GM12878 (cell line): ENCODE data around the gene NLE1. TPM values are rescaled to one million over a fixed set of nuclear protein-coding genes. Genes with fewer than 3 reads are reported as not detected.

Experiments
- ATAC-seq: fragments of 200-7000 bp; cut with Tn5 transposase; 3 replicates; pipeline ENCODE4 v1.9.1; 2020; ENCODE audit warnings: mild to moderate bottlenecking, moderate library complexity
- BruUV-seq: library from RNA; stranded (reverse); fragments of 400-500 nt; replicated peaks from 2 replicates; lab custom pipeline; 2021; lab: Mats Ljungman, UMichigan
- CTCF ChIA-PET: fragments of 300-600 bp; sonication (Branson Sonifier 250); formaldehyde crosslinking; extraction: SDS; loops from one replicate; lab custom pipeline; 2021; ENCODE audit warnings: inconsistent platforms; lab: Yijun Ruan, JAX
- POLR2A ChIA-PET: fragments of 350-600 bp; formaldehyde crosslinking; extraction: SDS; loops from one replicate; lab custom pipeline; 2021; ENCODE audit warnings: inconsistent platforms; lab: Charles Lee
- RAD21 ChIA-PET: fragments of 300-600 bp; sonication (Branson Sonifier 250); formaldehyde crosslinking; loops from one replicate; lab custom pipeline; 2023; ENCODE audit warnings: antibody characterized with exemption; ENCODE audit not compliant: unreplicated experiment; lab: Charles Lee
- SMC1A ChIA-PET: fragments of 300-600 bp; sonication (Branson Sonifier 250); formaldehyde crosslinking; loops from one replicate; lab custom pipeline; 2023; ENCODE audit not compliant: unreplicated experiment, uncharacterized antibody; lab: Charles Lee
- DNase-seq: peaks from one replicate; pipeline ENCODE4 v3.0.0-alpha.2; 2011; ENCODE audit warnings: low read depth, low spot score
- FAIRE-seq: peaks from 3 replicates; lab custom pipeline; 2011; peaks lifted over from hg19 to GRCh38; lab: Jason Lieb, UNC
- H2AFZ ChIP-seq: 2 replicates; pipeline ENCODE4 v1.6.0; 2011; ENCODE audit warnings: low read depth, low read length, control low read depth; ENCODE audit not compliant: control insufficient read depth
- H3K27ac ChIP-seq: 2 replicates; pipeline ENCODE4 v1.5.1; 2011; ENCODE audit warnings: control low read depth; ENCODE audit not compliant: control insufficient read depth, insufficient read depth
- H3K27me3 ChIP-seq, 2 experiments: replicated peaks in 1 of 2; 2 replicates each; pipeline versions ENCODE4 v1.6.0 to v1.6.1; 2011; ENCODE audit warnings: low read length in 1 of 2; ENCODE audit not compliant: control insufficient read depth in 2 of 2, insufficient read depth in 2 of 2
- H3K36me3 ChIP-seq, 2 experiments: 2 replicates each; pipeline ENCODE4 v1.5.1; 2011; ENCODE audit warnings: low read length in 1 of 2; ENCODE audit not compliant: control insufficient read depth in 2 of 2, insufficient read depth in 2 of 2
- H3K4me1 ChIP-seq: 2 replicates; pipeline ENCODE4 v1.6.1; 2011; ENCODE audit warnings: mild to moderate bottlenecking, low read length, moderate library complexity, mixed read lengths; ENCODE audit not compliant: control insufficient read depth, insufficient read depth
- H3K4me2 ChIP-seq: 2 replicates; pipeline ENCODE4 v1.6.0; 2011; ENCODE audit warnings: control low read depth; ENCODE audit not compliant: control insufficient read depth, insufficient read depth
- H3K4me3 ChIP-seq: fragments of 200-600 bp; sonication (generic); 2 replicates; pipeline ENCODE4 v1.5.1; 2016
- H3K79me2 ChIP-seq: 2 replicates; pipeline ENCODE4 v1.6.0; 2011; ENCODE audit warnings: low read length; ENCODE audit not compliant: control insufficient read depth, insufficient read depth
- H3K9ac ChIP-seq: 2 replicates; pipeline ENCODE4 v1.8.0; 2011; ENCODE audit warnings: low read length, control low read depth, mixed read lengths; ENCODE audit not compliant: control insufficient read depth, insufficient read depth
- H3K9me3 ChIP-seq: replicated peaks from 3 replicates; pipeline ENCODE4 v1.5.1; 2011; ENCODE audit warnings: mild to moderate bottlenecking, low read length; ENCODE audit not compliant: control insufficient read depth, insufficient read depth
- H4K20me1 ChIP-seq: 2 replicates; pipeline ENCODE4 v1.6.0; 2011; ENCODE audit not compliant: control insufficient read depth, insufficient read depth
- BHLHE40 ChIP-seq, 2 experiments: fragments of 450-650 bp in 1 of 2; IDR thresholded peaks; 2 replicates each; pipeline ENCODE4 v1.6.1; 2011 to 2017; ENCODE audit warnings: low read depth in 2 of 2, borderline replicate concordance in 1 of 2, improper control_type of control experiment in 1 of 2, low read length in 1 of 2, mild to moderate bottlenecking in 1 of 2
- CBX3 ChIP-seq: fragments of 200-600 bp; sonication (generic); IDR thresholded peaks from 2 replicates; pipeline ENCODE4 v1.6.1; 2016; ENCODE audit warnings: low read depth, borderline replicate concordance
- CHD1 ChIP-seq: IDR thresholded peaks from 2 replicates; pipeline ENCODE4 v1.6.1; 2012; ENCODE audit warnings: low read depth, low read length, improper control_type of control experiment
- PAX5 ChIP-seq: IDR thresholded peaks from 2 replicates; pipeline ENCODE4 v1.6.1; 2011; ENCODE audit warnings: low read depth, low read length, borderline replicate concordance
- SUZ12 ChIP-seq: fragments of 200-600 bp; sonication (generic); IDR thresholded peaks from one replicate; pipeline ENCODE4 v1.6.1; 2018; ENCODE audit warnings: antibody characterized with exemption, mild to moderate bottlenecking; ENCODE audit not compliant: unreplicated experiment
- YBX1 ChIP-seq: fragments of 450-650 bp; IDR thresholded peaks from 2 replicates; pipeline ENCODE4 v1.6.1; 2016; ENCODE audit warnings: antibody characterized with exemption
- ZNF622 ChIP-seq: fragments of 450-650 bp; IDR thresholded peaks from 2 replicates; pipeline ENCODE4 v1.6.1; 2017; ENCODE audit warnings: mild to moderate bottlenecking, inconsistent platforms
- WGBS: methylation state at CpG from one replicate; pipeline ENCODE4 v1.1.6; 2016; ENCODE audit warnings: low lambda C conversion rate; ENCODE audit not compliant: insufficient replicate concordance, insufficient coverage; ENCODE audit errors: missing lambda C conversion rate; 5-methylcytosine and 5-hydroxymethylcytosine counted together
- in situ Hi-C: fragments of 300-500 bp; cut with MboI; formaldehyde crosslinking; loops from 9 replicates; pipeline ENCODE4 v1.14.3; 2018; ENCODE audit warnings: mixed read lengths
- intact Hi-C: fragments of 100-400 bp; cut with micrococcal nuclease; formaldehyde crosslinking; loops from one replicate; pipeline ENCODE4 v1.14.2; 2022; ENCODE audit not compliant: unreplicated experiment
- polyA plus RNA-seq, 11 experiments: library from polyadenylated mRNA; depleted of rRNA in 4 of 11; unstranded in 6 of 11; stranded (reverse) in 5 of 11; fragments of >200 nt; fragmentation: Nextera tagmentation in 4 of 11; fragmentation: Illumina TruSeq in 1 of 11; extraction: Ambion mirVana in 4 of 11; extraction: Trizol in 1 of 11; gene quantifications; 1 replicate in 1 of 11; 2 replicates in 10 of 11; pipeline versions ENCODE4 v1.2.1 to v1.2.3, GENCODE V29; 2011 to 2016; ENCODE audit warnings: inconsistent platforms in 2 of 11, missing spikeins in 2 of 11, low read depth in 1 of 11
- total RNA-seq, 4 experiments: library from RNA; depleted of rRNA in 3 of 4; stranded (reverse); fragments of >200 nt in 3 of 4; fragmentation: Illumina TruSeq in 1 of 4; extraction: Trizol in 1 of 4; gene quantifications; 2 replicates each; pipeline versions ENCODE4 v1.2.1 to v1.2.3, GENCODE V29; 2013 to 2021
- TF ChIP-seq, protein P1 (sequence below): fragments of 450-650 bp; IDR thresholded peaks from 2 replicates; pipeline ENCODE4 v1.6.1; 2017; ENCODE audit warnings: antibody characterized with exemption, mild to moderate bottlenecking, moderate library complexity
- TF ChIP-seq, protein P2 (sequence below): IDR thresholded peaks from 2 replicates; pipeline ENCODE4 v1.6.1; 2011; ENCODE audit warnings: borderline replicate concordance, low read depth, mild to moderate bottlenecking, moderate library complexity, mixed read lengths, low read length; ENCODE audit not compliant: insufficient read depth; ENCODE audit errors: extremely low read length
- TF ChIP-seq, protein P3 (sequence below): IDR thresholded peaks from 2 replicates; pipeline ENCODE4 v1.6.1; 2011; ENCODE audit warnings: mild to moderate bottlenecking, low read depth, low read length, moderate library complexity; ENCODE audit not compliant: insufficient replicate concordance
- TF ChIP-seq, protein P4 (sequence below): IDR thresholded peaks from 2 replicates; pipeline ENCODE4 v1.6.1; 2011; ENCODE audit warnings: low read depth, low read length, improper control_type of control experiment, borderline replicate concordance

The NLE1 gene
- total and polyA plus RNA-seq, 10 of the 15 experiments (the other 5 are each of a cell fraction or from before 2014, with no cell fraction given) = 2.4 to 33.5 (median 17.6) TPM

DNA sequence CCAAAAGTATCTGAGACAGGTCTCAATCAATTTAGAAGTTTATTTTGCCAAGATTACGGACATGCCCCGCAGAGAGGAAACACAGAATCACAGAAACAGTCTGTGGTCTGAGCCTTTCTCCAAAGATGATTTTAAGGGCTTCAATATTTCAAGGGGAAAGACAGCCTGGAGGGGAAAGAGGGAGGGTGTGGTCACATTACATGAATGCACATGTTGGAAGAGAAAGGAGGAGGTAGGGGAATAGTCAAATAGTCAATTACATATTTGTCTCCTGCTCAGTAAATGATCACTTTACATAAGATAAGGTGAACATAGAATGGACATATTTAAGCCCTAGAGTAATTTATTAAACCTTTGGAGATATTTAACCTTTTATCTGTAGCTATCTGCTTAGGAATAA, 17.8 kb upstream of the NLE1 start:
- POLR2A ChIA-PET = no interaction called here

DNA sequence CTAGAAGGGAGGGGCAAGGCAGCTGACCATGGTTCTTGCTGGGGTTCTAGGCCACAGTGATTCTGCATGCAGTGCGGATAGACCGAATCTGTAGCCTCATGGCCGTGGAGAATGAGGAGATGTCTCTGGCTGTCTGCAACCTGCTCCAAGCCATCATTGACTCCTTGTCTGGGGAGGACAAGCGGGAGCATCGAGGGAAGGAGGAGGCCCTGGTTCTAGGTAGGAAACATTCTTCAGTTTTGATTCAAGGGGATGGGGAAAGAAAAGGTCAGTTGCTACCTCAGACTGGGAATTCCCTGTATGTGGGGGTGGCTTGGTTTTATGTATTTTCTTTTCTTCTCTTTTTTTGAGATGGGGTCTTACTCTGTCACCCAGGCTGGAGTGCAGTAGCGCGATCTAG, 13.1 kb upstream of the NLE1 start:
- WGBS = 61% methylated on average over 7 of the region's 7 CpGs
- Histone ChIP-seq H4K20me1 (no peaks in the 10 kb centered on the region), H3K27me3 (peaks cover 0 to 3% of the 10 kb centered on the region in 2 experiments; a peak in 1 of 4 replicates), H3K9me3 (no peaks in the 10 kb centered on the region), H3K4me1 (no peaks in the 10 kb centered on the region), H3K4me3 (no peak overlapping the region), H3K36me3 (no peaks in the 10 kb centered on the region), H3K4me2 (no peak overlapping the region), H3K27ac (no peak overlapping the region), H3K9ac (no peak overlapping the region), H2AFZ (no peak overlapping the region), H3K79me2 (no peaks in the 10 kb centered on the region)
- in situ Hi-C loops (no loop called here), intact Hi-C loops (no loop called here)
- FAIRE-seq (no peak), ATAC-seq (no peak), DNase-seq (no peak)
- no TSS peak for BruUV-seq
- ChIA-PET SMC1A (no interaction called here), POLR2A (no interaction called here), RAD21 (no interaction called here), CTCF (no interaction called here)
- TF ChIP-seq CHD1 (no peak), PAX5 (no peak), ZNF622 (no peak), SUZ12 (no peak), BHLHE40 (IDR thresholded peaks at IDR 0.05; ENCODE audit: borderline replicate concordance in 1 of 2, low read depth in 2 of 2, low read length in 1 of 2) (no peak), CBX3 (no peak)
- TF ChIP-seq, protein P1, sequence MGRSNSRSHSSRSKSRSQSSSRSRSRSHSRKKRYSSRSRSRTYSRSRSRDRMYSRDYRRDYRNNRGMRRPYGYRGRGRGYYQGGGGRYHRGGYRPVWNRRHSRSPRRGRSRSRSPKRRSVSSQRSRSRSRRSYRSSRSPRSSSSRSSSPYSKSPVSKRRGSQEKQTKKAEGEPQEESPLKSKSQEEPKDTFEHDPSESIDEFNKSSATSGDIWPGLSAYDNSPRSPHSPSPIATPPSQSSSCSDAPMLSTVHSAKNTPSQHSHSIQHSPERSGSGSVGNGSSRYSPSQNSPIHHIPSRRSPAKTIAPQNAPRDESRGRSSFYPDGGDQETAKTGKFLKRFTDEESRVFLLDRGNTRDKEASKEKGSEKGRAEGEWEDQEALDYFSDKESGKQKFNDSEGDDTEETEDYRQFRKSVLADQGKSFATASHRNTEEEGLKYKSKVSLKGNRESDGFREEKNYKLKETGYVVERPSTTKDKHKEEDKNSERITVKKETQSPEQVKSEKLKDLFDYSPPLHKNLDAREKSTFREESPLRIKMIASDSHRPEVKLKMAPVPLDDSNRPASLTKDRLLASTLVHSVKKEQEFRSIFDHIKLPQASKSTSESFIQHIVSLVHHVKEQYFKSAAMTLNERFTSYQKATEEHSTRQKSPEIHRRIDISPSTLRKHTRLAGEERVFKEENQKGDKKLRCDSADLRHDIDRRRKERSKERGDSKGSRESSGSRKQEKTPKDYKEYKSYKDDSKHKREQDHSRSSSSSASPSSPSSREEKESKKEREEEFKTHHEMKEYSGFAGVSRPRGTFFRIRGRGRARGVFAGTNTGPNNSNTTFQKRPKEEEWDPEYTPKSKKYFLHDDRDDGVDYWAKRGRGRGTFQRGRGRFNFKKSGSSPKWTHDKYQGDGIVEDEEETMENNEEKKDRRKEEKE = no peak
- TF ChIP-seq, protein P2, sequence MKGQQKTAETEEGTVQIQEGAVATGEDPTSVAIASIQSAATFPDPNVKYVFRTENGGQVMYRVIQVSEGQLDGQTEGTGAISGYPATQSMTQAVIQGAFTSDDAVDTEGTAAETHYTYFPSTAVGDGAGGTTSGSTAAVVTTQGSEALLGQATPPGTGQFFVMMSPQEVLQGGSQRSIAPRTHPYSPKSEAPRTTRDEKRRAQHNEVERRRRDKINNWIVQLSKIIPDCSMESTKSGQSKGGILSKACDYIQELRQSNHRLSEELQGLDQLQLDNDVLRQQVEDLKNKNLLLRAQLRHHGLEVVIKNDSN = no peak
- TF ChIP-seq, protein P3, sequence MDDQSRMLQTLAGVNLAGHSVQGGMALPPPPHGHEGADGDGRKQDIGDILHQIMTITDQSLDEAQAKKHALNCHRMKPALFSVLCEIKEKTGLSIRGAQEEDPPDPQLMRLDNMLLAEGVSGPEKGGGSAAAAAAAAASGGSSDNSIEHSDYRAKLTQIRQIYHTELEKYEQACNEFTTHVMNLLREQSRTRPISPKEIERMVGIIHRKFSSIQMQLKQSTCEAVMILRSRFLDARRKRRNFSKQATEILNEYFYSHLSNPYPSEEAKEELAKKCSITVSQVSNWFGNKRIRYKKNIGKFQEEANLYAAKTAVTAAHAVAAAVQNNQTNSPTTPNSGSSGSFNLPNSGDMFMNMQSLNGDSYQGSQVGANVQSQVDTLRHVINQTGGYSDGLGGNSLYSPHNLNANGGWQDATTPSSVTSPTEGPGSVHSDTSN = no peak
- TF ChIP-seq, protein P4, sequence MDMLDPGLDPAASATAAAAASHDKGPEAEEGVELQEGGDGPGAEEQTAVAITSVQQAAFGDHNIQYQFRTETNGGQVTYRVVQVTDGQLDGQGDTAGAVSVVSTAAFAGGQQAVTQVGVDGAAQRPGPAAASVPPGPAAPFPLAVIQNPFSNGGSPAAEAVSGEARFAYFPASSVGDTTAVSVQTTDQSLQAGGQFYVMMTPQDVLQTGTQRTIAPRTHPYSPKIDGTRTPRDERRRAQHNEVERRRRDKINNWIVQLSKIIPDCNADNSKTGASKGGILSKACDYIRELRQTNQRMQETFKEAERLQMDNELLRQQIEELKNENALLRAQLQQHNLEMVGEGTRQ = no peak

More for the DNA sequence above, 17.8 kb upstream of the NLE1 start:
- BruUV-seq = no TSS peak
- intact Hi-C loops = no loop called here
- in situ Hi-C loops = loop anchor here (10.0 kb wide), 1 partner anchor 585 kb away; no protein-coding TSS in a partner anchor
- Histone ChIP-seq H3K36me3 (no peaks in the 10 kb centered on the region), H4K20me1 (no peaks in the 10 kb centered on the region), H3K27me3 (peaks cover 1 to 3% of the 10 kb centered on the region in 2 experiments; a peak in 2 of 4 replicates), H3K4me2 (no peak overlapping the region), H3K79me2 (no peaks in the 10 kb centered on the region), H3K27ac (no peak overlapping the region), H3K9ac (no peak overlapping the region), H3K4me1 (no peaks in the 10 kb centered on the region), H3K4me3 (no peak overlapping the region), H3K9me3 (no peaks in the 10 kb centered on the region), H2AFZ (no peak overlapping the region)
- ATAC-seq (no peak), FAIRE-seq (no peak), DNase-seq (no peak)
- no peak for TF ChIP-seq YBX1
- 41% methylated on average over 2 of the region's 2 CpGs for WGBS
- ChIA-PET CTCF (no interaction called here), RAD21 (no interaction called here), SMC1A (no interaction called here)
